ENCODE data around the gene IRF5. TPM values are rescaled to one million over a fixed set of nuclear protein-coding genes. Genes with fewer than 3 reads are reported as not detected.

IRF5 gene
- total RNA-seq, 2 experiments from 2014 or later, result 8.2 to 21.9 TPM

DNA sequence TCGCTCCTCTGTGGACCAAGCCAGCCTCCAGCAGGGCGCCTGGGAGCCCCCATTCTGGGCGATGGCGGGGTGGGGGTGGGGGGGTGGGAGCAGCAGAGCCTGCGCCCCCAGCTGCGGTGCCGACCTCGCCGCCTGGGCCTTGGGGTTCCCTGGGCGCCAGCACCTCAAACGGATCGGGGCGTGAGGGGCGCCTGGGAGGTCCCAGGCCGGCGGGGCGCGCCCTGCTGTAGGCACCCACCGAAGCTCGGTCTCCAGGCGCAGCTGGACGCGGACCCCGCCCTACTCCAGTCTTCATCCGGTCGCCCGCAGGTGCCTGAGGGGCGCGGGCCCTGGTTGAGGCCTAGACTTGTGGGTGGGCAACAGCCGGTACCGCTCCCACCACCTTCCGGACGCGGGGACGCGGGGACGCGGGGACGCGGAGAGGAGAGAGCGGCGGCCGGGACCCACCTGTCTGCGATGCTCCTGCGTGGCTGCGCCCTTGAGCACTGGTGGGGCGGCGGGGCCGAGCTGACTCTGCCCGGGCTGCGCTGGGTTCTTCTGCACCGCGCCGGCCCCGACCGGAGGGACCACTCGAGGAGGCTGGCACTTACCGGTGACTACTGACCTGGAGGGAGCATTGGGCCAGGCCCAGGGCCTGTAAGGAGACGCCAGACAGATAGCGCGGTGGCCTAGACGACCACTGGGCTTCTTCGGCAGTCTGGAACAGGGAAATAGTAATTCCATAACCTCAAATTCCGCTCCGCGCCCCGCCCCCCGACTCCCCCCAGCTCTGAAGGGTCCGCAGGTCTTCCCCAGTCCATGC lies 21.7 kb upstream of the IRF5 start:
- no peak for DNase-seq (ENCODE audit: low spot score)
- Histone ChIP-seq H3K36me3 (ENCODE audit: insufficient read depth, low read length) (no peaks in the 10 kb centered on the region), H3K4me1 (ENCODE audit: insufficient read depth, low read length, poor library complexity, severe bottlenecking) (peaks cover 11% of the 10 kb centered on the region), H3K4me2 (ENCODE audit: low read length) (no peak overlapping the region), H2AFZ (ENCODE audit: low read length) (no peak overlapping the region), H3K9me2 (ENCODE audit: insufficient read depth, low read length) (no peaks in the 10 kb centered on the region), H3K9me3 (ENCODE audit: low read length) (no peaks in the 10 kb centered on the region), H4K20me1 (ENCODE audit: insufficient read depth, low read length) (no peaks in the 10 kb centered on the region), H3K79me2 (ENCODE audit: insufficient read depth, low read depth, low read length) (no peaks in the 10 kb centered on the region), H3K27ac (ENCODE audit: low read depth, low read length, poor library complexity, severe bottlenecking) (no peak overlapping the region), H3K4me3 (ENCODE audit: low read depth, low read length, poor library complexity, severe bottlenecking) (no peak overlapping the region)
- ChIA-PET CTCF (ENCODE audit: unreplicated experiment) (no interaction called here), POLR2A (interaction anchor here (0.7 kb wide), 1 partner anchor 67 kb away, joined by 3 read pairs; no protein-coding TSS in a partner anchor)
- TF ChIP-seq EZH2phosphoT487 (IDR thresholded peaks at IDR 0.05; ENCODE audit: borderline replicate concordance, low read depth, low read length), result no peak
- TF ChIP-seq, protein P1, sequence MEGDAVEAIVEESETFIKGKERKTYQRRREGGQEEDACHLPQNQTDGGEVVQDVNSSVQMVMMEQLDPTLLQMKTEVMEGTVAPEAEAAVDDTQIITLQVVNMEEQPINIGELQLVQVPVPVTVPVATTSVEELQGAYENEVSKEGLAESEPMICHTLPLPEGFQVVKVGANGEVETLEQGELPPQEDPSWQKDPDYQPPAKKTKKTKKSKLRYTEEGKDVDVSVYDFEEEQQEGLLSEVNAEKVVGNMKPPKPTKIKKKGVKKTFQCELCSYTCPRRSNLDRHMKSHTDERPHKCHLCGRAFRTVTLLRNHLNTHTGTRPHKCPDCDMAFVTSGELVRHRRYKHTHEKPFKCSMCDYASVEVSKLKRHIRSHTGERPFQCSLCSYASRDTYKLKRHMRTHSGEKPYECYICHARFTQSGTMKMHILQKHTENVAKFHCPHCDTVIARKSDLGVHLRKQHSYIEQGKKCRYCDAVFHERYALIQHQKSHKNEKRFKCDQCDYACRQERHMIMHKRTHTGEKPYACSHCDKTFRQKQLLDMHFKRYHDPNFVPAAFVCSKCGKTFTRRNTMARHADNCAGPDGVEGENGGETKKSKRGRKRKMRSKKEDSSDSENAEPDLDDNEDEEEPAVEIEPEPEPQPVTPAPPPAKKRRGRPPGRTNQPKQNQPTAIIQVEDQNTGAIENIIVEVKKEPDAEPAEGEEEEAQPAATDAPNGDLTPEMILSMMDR (conservative IDR thresholded peaks at IDR 0.05; ENCODE audit: low read length), result no peak
- intact Hi-C loops (cut with micrococcal nuclease; ENCODE audit: unreplicated experiment), result no loop called here
- BruUV-seq (replicated peaks), result no TSS peak

DNA sequence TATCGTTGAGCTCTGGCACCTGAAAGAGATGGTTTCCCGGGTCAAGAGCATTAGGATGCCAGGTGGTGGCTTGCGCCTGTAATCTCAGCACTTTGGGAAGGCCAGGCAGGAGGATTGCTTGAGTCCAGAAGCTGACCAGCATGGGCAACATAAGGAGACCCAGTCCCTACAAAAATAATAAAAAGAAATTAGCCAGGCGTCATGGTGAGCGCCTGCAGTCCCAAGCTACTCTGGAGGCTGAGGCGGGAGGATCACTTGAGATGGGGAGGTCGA lies 21.1 kb upstream of the IRF5 start:
- Histone ChIP-seq H3K27ac (ENCODE audit: low read depth, low read length, poor library complexity, severe bottlenecking) (no peak overlapping the region), H2AFZ (ENCODE audit: low read length) (no peak overlapping the region), H3K4me3 (ENCODE audit: low read depth, low read length, poor library complexity, severe bottlenecking) (no peak overlapping the region), H4K20me1 (ENCODE audit: insufficient read depth, low read length) (no peaks in the 10 kb centered on the region), H3K4me2 (ENCODE audit: low read length) (no peak overlapping the region), H3K4me1 (ENCODE audit: insufficient read depth, low read length, poor library complexity, severe bottlenecking) (peaks cover 11% of the 10 kb centered on the region), H3K79me2 (ENCODE audit: insufficient read depth, low read depth, low read length) (no peaks in the 10 kb centered on the region), H3K9me3 (ENCODE audit: low read length) (no peaks in the 10 kb centered on the region), H3K36me3 (ENCODE audit: insufficient read depth, low read length) (no peaks in the 10 kb centered on the region), H3K9me2 (ENCODE audit: insufficient read depth, low read length) (no peaks in the 10 kb centered on the region)
- DNase-seq (ENCODE audit: low spot score), result no peak
- ChIA-PET CTCF (ENCODE audit: unreplicated experiment) (no interaction called here), POLR2A (interaction anchor here (0.7 kb wide), 1 partner anchor 66 kb away, joined by 3 read pairs; no protein-coding TSS in a partner anchor)
- intact Hi-C loops (cut with micrococcal nuclease; ENCODE audit: unreplicated experiment), result no loop called here
- BruUV-seq (replicated peaks), result no TSS peak
- TF ChIP-seq, protein P1 (conservative IDR thresholded peaks at IDR 0.05; ENCODE audit: low read length), result no peak
- no peak for TF ChIP-seq EZH2phosphoT487 (IDR thresholded peaks at IDR 0.05; ENCODE audit: borderline replicate concordance, low read depth, low read length)

DNA sequence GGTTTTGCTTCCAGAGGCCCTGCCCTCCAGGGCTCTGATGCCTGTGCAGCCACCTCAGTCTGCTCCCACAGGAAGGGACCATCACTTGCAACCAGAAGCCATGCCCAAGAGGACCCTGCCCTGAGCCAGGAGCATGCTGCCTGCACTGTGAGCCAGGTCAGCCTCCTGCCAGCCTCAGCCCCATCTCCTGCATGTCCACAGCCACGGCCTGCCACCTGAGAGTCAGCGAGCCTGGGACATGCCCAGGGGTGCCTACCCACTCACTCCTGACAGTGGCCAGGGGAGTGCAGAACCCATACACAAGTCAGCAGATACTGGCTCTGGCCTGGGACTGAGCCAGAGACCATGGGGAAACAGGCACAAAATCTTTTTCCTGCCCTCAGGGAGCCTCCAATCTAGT lies 20.6 kb upstream of the IRF5 start:
- no TSS peak for BruUV-seq (replicated peaks)
- Histone ChIP-seq H3K79me2 (ENCODE audit: insufficient read depth, low read depth, low read length) (no peaks in the 10 kb centered on the region), H3K4me2 (ENCODE audit: low read length) (no peak overlapping the region), H3K4me1 (ENCODE audit: insufficient read depth, low read length, poor library complexity, severe bottlenecking) (peaks cover 11% of the 10 kb centered on the region), H3K9me2 (ENCODE audit: insufficient read depth, low read length) (no peaks in the 10 kb centered on the region), H2AFZ (ENCODE audit: low read length) (no peak overlapping the region), H3K36me3 (ENCODE audit: insufficient read depth, low read length) (no peaks in the 10 kb centered on the region), H3K9me3 (ENCODE audit: low read length) (no peaks in the 10 kb centered on the region), H3K4me3 (ENCODE audit: low read depth, low read length, poor library complexity, severe bottlenecking) (no peak overlapping the region), H3K27ac (ENCODE audit: low read depth, low read length, poor library complexity, severe bottlenecking) (no peak overlapping the region), H4K20me1 (ENCODE audit: insufficient read depth, low read length) (no peaks in the 10 kb centered on the region)
- no peak for TF ChIP-seq EZH2phosphoT487 (IDR thresholded peaks at IDR 0.05; ENCODE audit: borderline replicate concordance, low read depth, low read length)
- POLR2A ChIA-PET, result interaction anchor here (0.7 kb wide), 1 partner anchor 66 kb away, joined by 3 read pairs; no protein-coding TSS in a partner anchor
- DNase-seq (ENCODE audit: low spot score), result no peak
- intact Hi-C loops (cut with micrococcal nuclease; ENCODE audit: unreplicated experiment), result no loop called here
- CTCF ChIA-PET (ENCODE audit: unreplicated experiment), result no interaction called here

Measured in OCI-LY7 (cell line).